OCI-M1 (cell line): ENCODE data around the gene ZFTA.
A peak's percentile ranks its signal among the peaks of the same experiment; 100 is the strongest.
"Not testable (repeated sequence)": the region's sequence is repeated elsewhere in the genome, so short reads cannot be mapped to it uniquely, and the experiment has no call there.

Experiments used
- DNase-seq: peaks from one replicate; lab custom pipeline; 2025; lab: John Stamatoyannopoulos, UW

ZFTA gene

DNA sequence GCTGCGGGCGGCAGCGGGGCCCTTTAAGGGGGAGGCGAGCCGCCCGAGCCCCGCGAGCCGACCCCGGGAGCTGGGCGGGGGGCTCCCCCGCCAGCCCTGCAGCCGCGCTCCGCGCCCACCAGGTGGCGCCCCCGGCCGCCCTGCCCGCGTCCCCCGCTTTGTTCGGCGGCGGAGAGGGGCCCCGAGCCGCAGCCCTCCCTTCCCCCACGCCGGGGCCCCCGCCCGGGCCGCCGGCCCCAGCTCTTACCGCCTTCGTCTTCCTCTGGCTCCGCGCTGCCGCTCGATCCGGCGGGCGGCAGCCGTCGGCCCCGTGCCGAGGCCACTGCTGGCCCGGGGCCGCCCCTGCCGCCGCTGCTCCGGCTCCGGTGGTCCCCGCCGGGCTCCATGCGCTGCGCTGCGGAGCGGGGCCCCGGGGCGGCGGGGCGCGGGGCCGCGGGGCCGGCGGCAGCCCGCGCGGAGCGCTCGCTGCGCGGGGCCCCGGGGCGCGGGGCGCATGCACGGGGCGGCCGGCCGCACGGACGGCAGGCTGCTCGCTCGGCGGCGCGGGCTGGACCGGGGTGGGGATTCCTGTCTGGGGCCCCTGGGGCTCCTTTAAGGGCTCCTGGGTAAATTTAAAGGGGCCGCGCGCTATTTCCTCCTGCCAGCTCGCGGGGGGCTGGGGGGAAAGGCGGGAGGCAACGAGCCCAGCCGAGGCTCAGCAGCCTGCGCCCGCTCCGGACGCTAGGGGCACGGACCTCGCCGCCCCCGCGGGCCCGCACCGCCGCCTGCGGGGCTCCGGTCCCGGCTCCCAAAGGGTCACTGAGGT lies at the start of gene ZFTA:
Gene ZFTA, minus strand, starts transcription at position 539 of the 805 bp plus-strand sequence. Its CDS starts 153 bp downstream, at position 386.
- peak; percentile 68 for DNase-seq

DNA sequence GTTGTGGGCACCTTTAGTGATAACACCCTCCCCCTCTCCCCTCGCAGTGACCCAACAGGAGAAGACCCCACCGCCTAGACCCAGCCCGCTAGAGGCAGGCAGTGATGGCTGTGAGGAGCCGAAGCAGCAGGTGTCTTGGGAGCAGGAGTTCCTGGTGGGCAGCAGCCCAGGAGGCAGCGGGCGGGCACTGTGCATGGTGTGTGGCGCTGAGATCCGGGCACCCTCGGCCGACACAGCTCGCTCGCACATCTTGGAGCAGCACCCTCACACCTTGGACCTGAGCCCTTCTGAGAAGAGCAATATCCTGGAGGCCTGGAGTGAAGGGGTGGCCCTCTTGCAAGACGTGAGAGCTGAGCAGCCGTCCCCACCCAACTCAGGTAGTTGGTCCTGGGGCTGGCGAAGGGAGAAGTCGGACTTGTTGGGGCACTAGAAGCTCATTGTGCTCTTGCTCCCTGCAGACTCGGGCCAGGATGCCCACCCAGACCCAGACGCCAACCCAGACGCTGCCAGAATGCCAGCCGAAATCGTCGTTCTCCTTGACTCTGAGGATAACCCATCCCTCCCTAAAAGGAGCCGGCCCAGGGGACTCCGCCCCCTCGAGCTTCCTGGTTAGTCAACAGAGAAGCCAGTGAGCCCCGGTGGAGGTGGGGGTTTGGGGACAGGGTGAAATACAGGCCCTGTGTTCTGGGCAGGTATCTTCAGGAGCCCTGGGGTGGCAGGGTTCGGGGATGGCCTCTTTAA lies 49.4 kb upstream of the ZFTA start:
- DNase-seq: no peak

DNA sequence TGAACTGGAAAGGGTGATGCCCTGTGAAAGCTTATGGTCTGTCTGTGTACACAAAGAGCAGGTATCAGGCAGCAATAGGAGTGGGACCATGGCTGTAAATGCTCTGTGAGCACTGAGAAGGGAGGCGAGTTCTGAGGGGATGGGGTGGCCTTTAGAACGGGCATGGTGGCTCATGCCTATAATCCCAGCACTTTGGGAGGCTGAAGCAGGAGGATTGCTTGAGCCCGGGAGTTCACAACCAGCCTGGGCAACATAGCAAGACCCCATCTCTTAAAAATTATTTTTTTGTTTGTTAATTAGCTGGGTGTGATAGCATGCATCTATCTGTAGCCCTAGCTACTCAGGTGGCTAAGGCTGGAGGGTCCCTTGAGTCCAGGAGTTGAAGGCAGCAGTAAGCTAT lies 48.2 kb upstream of the ZFTA start:
- no peak for DNase-seq

DNA sequence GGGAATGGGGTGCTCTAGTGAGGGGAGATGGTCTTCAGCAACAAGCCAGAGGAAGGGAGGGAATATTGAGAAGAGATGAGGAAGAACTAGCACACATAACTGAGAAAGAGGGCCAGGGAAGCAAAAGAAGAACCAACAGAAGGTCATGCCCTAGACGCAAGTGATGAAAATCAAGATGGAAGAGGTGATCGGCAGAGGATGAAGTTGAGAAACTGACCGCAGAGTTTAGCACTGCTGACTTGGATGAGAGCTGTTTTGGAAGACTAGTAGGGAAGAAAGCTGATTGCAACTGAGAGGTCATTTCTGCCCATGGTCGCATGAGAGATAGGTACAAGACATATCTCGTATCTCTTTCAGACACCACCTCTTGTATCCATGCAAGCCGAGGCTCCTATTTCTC lies 47.6 kb upstream of the ZFTA start:
- no peak for DNase-seq

DNA sequence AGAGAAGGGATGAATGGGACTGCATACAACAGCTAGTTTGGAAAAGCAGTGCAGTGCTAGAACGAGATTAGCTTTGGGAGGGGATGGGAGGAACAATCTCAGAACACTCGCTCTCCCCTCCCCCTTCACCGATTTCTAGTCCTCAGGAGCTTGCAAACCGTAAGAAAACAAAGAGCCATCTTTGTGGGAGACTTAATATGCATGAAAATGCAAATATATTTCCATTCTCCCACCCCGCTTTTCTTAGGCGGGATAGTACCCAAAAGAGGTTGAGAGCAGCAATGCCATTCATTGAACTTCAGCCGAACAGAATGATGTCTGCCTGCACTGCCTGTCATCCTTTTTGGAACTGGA lies 45.8 kb upstream of the ZFTA start:
- peak; percentile 38 for DNase-seq

DNA sequence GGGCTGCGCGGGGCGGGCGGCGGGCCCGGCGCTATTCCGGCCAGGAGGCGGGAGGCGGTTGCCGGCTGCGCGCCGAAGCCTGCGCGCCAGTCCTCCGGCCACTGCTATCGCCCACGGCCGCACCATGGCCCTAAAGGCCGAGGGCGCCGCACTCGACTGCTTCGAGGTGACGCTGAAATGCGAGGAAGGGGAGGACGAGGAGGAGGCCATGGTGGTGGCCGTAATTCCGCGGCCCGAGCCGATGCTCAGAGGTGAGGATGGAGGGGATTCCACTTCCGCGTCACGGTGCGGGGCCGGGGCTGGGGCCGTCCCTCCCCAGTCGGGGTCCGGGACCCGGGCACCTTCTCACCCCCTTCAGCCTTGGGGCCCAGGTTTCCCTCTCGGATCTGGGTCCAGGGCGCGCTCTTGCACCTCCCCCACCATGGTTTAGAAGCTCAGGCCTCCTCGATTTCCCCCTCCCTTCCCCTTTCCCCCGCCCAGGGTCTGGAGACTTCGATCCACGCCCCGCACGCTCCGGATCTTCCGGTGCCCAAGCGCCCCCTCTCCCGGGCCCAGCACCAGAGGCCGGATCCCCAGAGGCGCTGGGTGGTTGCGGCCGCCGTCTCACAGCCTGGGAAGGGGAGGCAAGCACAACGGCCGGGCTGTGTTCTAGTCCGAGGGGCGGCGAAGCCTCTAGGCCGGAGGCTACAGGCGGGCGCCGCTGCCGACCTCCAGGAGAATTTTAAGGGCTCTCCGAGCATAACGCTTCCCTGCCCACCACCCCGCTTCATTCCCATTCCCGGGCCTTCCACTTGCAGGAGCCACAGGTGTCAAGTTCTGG lies 45.2 kb upstream of the ZFTA start:
- DNase-seq: peak; percentile 75

DNA sequence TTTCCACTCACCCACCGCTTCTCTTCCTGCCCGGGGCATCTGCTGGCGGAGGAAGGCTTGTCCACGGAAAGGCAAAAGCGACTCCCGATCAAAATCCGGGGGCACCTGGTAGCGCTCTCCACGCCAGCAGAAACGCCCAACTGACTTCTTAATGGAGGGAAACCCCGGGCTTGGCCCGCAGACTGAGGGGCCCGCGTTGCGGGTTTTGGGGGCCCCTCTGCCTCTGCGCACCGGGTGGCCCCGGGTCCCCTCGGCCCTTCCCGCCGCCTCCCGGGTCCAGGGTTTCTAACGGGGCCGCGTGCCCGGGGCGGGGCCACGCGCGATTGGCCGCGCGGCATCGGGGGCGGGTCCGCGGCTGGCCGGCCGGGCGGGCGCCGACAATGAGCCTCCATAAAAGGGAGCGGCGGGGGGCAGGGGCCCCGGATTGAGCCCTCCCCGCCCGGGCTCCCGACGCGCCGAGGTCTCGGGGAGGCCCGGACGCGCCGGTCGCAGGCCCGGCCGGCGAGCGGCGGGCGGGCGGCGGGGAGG lies 44.5 kb upstream of the ZFTA start, which contains the start of gene SPINDOC:
Gene SPINDOC, plus strand, starts transcription at position 422 of the 528 bp plus-strand sequence. CDS start 231 bp downstream, outside the sequence.
- peak; percentile 75 for DNase-seq

DNA sequence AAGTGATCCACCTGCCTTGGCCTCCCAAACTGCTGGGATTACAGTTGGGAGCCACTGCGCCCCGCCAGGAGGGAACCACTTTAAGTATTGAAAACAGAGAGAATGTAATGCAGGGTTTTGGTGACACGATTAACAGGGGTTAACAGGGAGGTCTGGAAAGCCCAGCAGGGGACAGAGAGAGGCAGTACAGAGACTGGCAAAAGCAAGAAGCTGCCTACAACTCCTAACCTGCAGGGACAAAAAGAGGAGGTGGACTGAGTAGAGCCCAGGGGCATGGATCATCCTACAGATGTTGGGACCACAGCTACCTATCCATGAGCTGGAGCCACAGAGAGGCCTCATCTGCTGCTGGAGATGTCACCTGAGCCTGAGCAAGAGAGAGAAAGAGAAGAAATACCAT lies 42.9 kb upstream of the ZFTA start:
- DNase-seq: no peak

DNA sequence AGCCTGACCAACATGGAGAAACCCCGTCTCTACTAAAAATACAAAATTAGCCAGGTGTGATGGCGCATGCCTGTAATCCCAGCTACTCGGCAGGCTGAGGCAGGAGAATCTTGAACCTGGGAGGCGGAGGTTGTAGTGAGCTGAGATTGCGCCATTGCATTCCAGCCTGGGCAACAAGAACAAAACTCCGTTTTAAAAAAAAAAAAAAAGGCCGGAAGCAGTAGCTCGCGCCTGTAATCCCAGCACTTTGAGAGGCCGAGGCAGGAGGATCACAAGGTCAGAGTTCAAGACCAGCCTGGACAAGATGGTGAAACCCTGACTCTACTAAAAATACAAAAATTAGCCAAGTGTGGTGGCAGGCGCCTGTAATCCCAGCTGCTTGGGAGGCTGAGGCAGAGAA lies 41.8 kb upstream of the ZFTA start:
- not testable (repeated sequence) for DNase-seq

DNA sequence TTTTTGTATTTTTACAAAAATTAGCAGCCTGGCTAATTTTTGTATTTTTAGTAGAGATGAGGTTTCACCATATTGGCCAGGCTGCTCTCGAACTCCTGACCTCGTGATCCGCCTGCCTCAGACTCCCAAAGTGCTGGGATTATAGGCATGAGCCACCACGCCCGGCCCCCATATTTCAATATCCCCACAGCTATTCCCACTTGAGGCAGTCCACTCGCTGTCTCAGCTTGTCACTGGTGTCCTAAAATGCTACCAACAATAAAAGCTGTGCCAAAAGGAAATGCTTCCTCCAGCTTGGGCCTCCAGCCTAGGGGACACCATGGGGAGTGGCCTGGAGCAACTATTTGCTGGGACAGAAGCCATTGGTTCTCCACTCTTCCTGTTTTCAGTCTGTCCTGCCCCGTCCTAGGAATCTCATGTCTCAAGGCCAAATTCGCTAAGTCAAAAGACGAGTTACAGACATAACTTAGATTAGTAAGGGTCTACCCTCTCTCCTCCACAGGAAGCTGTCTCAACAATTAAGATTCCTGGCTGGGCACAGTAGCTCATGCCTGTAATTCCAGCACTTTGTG lies 37.4 kb upstream of the ZFTA start:
- DNase-seq: no peak

DNA sequence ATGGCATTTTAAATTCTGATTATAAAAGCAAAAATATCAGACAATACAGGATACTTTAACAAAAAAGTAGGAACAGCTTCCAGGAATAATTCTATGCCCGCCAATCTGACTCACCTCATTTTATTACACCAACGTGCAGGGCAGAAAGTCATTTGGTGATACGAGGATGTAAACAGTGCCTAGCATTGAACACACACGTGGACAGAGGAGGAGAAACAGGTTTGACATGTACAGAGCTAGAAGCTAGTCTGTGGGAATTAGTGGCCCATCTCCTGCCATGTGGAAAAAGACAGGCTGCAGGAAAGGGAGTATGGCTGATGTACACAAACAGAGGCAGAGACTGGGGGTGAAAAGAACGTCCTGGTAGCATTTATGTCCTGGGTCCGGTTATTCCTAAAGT lies 35.7 kb upstream of the ZFTA start:
- no peak for DNase-seq

DNA sequence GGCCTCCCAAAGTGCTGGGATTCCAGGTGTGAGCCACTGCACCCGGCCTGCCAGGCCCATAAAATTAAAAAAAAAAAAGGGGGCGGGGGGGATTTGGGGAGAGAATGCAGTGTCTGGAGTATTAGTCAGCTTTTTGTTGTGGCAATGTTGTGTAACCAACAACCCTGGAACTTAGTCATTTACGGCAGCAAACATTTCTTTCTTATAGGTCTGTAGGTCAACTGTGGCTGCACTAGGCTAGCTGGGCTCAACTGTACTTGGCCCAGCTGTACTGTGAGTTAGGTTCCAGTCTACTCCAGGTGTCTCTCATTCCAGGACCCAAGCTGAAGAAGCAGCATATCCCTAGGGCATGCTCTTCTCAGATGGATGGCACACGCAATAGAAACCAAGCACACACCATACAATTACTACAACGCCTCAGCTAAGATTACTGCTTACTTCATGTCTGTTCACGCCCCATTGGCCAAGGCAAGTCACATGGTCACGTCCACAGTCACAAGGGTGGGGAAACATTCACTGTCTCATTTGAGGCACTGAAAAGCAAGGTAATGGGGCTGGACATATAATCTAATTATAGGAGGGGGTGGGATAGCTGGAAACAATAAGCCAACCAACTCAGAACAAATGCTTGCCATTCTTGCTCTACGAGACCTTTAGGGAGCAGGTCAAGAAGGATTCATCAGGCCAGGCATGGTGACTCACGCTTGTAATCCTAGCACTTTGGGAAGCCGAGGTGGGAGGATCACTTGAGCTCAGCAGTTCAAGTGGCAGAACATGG lies 34.3 kb upstream of the ZFTA start:
- DNase-seq: peak; percentile 13

DNA sequence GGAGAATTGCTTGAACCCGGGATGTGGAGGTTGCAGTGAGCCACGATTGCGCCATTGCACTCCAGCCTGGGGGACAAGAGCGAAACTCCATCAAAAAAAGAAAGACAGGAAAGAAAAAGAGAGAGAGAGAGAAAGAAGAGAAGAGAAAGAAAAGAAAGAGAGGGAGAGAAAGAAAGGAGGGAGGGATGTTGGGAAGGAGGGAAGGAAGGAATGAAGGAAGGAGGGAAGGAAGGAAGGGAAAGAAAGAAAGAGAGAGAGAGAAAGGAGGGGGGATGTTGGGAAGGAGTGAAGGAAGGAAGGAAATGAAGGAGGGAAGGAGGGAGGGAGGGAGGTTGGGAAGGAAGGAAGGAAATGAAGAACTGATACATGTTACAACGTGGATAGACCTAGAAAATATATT lies 32.3 kb upstream of the ZFTA start:
- no peak for DNase-seq

DNA sequence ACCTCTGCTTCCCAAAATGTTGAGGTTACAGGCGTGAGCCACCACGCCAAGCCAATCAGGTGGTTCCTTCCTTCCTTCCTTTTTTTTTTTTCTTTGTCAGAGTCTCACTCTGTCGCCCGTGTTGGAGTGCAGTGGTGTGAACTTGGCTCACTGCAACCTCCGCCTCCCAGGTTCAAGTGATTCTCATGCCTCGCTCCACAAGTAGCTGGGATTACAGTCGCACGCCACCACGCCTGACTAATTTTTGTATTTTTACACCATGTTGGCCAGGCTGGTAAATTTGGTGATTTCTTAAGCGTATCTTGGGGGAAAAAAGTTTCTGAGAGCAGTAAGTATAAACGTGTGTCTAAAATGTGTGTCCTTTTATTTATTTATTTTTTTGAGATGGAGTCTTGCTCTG lies 26.5 kb upstream of the ZFTA start:
- DNase-seq: no peak

DNA sequence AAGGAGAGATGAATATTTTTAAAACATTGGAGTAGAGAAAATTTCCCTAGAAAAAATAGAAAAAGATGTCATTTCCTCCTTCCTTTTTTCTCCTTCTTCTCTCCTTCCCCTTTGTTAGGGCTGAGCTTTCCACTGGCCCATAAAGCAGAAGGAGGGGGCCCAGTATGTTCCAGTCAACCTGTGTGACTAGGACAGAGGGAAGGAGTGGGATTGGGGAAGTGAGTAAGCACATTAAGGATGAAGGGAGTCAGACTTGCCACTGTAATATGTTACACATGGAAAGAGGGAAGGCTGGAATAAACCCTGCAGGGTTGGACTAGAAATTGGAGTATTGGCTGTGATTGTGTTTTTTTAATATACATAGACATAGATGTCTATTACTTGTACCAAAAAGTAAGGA lies 24.6 kb upstream of the ZFTA start:
- DNase-seq: no peak

DNA sequence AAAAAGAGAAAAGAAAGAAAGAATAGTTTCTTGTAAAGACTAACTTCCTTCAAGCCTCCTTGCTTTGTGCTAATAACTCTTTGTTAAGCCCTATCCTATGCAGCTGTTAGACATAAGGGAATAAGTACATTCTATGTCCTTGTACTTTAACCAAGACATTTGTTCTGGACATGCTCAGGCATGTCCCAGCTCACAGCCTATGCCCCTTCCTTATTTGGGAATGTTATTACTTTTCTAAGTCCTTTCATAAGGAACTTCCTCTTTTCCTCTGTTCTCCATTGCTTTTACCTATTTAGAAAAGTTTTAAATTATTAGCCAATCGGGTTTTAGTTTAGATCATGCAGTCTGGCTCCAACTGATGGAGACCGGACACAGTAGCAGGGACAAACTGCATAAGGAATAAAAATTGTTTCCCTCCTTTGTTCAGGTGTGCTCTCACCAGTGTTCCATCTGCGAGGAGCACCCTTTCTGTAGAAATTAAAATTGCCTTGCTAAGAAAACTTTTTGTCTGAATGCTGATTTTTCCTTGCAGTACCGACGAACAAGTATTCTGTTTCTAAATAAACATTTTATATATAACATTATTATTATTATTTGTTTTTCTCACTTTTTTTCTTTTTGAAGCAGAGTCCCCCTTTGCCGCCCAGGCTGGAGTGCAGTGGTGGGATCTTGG lies 23.1 kb upstream of the ZFTA start:
- no peak for DNase-seq

DNA sequence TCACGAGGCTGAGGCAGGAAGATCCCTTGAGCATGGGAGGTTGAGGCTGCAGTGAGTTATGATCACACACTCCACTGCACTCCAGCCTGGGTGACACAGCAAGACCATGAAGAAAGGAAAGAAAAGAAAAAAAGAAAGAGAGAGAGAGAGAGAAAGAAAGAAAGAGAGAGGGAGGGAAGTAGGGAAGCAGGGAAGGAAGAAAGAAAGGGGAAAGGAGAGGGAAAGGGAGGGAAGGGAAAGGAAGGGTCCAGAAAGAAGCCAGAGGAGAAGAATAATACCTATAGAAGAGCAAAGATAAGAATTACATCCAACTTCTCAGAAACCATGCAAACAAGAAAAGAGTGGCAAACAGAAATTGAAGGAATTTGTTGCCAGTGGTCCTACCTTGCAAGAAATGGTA lies 17.2 kb upstream of the ZFTA start:
- no peak for DNase-seq

DNA sequence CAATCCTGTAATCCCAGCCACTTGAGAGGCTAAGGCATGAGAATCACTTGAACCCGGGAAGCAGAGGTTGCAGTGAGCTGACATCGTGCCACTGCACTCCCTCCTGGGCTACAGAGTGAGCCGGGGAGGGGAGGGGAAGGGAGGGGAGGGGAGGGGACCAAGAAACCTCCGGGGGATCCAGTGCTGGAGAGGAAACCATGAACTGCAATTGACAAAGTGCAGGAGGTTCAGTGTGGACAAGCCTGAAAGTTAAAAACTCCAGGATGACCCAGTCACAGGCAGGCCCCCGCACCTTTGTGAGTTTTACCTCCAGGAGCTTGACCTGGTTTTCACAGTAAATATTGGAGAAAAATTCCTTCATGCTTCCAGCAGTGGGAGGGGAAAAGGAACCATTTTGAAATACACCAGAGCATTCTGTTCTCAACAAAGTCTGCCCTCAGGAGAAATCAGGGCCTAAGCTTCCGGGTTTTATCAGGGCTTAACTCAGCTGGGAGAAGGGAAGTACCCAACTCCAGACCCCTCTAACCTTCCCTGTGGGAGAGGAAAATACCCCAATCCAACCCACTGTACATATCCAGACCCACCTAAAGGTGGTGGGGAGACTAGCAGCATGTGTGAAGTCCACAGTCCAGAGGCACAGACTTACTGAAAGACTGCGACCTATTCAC lies 15.5 kb upstream of the ZFTA start:
- no peak for DNase-seq

DNA sequence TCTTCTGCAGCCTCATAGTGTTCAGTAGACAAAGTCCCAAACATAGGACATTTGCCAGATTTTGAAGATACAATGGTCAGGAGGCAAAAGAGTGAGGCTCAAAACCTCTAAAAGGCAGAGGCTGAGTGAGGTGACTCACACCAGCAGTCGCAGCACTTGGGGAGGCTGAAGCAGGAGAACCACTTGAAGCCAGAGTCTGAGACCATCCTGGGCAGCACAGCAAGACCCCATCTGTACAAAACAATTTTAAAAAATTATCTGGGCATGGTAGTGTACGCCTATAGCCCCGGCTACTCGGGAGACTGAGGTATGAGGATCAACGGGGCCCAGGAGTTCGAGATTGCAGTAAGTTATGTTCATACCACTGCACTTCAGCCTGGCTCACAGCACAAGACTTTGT lies 14.2 kb upstream of the ZFTA start:
- DNase-seq: no peak

DNA sequence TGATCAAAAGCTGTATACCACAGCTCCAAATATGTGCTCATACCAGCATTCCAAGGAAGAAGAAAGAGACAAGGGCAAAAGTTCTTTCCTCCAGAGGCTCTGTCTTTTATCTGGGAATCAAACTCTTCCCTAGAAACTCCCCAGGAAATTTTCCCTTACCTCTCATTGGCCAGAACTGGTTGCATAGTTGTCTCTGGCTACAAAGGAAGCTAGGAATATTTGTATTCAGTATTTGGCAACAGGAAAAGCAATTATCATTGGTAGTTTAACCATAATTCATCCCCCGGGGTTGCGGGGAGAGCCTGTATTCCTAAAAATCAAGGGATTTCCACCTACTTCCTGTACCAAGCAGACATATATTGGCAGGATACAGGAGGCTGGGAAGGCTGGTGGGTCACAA lies 10.5 kb upstream of the ZFTA start:
- DNase-seq: no peak
